Breast epithelium (tissue), 4 donors: Measurements from ENCODE around the gene RIMKLB. TPM values are rescaled to one million over a fixed set of nuclear protein-coding genes. Genes with fewer than 3 reads are reported as not detected.
A peak's percentile ranks its signal among the peaks of the same experiment; 100 is the strongest.

ENCODE experiments used
- DNase-seq, 2 donors: peaks; one replicate each; pipeline ENCODE4 v3.0.0-alpha.2; 2019; ENCODE audit warnings: low spot score in 2 of 2
- H3K27ac ChIP-seq, 2 donors: fragments of 200-600 bp; sonication (generic) in 1 of 2; one replicate each; pipeline ENCODE4 v1.5.1; 2016 to 2019; ENCODE audit warnings: mild to moderate bottlenecking in 1 of 2
- H3K27me3 ChIP-seq, 2 donors: fragments of 200-600 bp; sonication (generic) in 1 of 2; one replicate each; pipeline versions ENCODE4 v1.5.1 to v1.6.0; 2017 to 2019; ENCODE audit warnings: control low read depth in 1 of 2, mild to moderate bottlenecking in 1 of 2
- H3K36me3 ChIP-seq: fragments of 200-600 bp; one replicate; pipeline ENCODE4 v1.5.1; 2019
- H3K4me1 ChIP-seq, 2 donors: fragments of 200-600 bp; sonication (generic); one replicate each; pipeline ENCODE4 v1.5.1; 2016 to 2019; ENCODE audit warnings: control low read depth in 1 of 2
- H3K4me3 ChIP-seq, 3 donors: fragments of 200-600 bp; sonication (generic); 1 replicate in 2 of 3; 2 replicates in 1 of 3; pipeline ENCODE4 v1.5.1; 2016 to 2019; ENCODE audit warnings: mild to moderate bottlenecking in 3 of 3, moderate library complexity in 2 of 3
- H3K9me3 ChIP-seq, 2 donors: fragments of 200-600 bp; sonication (generic) in 1 of 2; one replicate each; pipeline ENCODE4 v1.5.1; 2016 to 2019; ENCODE audit warnings: control low read depth in 1 of 2
- POLR2A ChIP-seq: fragments of 450-650 bp; IDR thresholded peaks from one replicate; pipeline ENCODE4 v1.6.1; 2016; ENCODE audit warnings: antibody characterized with exemption, mild to moderate bottlenecking, moderate library complexity
- POLR2AphosphoS5 ChIP-seq, 3 donors: sonication (generic); formaldehyde crosslinking; IDR thresholded peaks; one replicate each; pipeline ENCODE4 v1.6.1; 2017; ENCODE audit warnings: antibody characterized with exemption in 3 of 3
- intact Hi-C: fragments of 100-400 bp; cut with DNase I; formaldehyde crosslinking; loops from one replicate; pipeline ENCODE4 v1.15.1; 2023; ENCODE audit warnings: low total_unique reads
- total RNA-seq, 3 donors: library from RNA; depleted of rRNA; stranded (reverse); fragments of >200 nt; gene quantifications; one replicate each; pipeline ENCODE4 v1.1.0, GENCODE V29; 2016
- TF ChIP-seq, protein P1 (sequence below), 3 donors: fragments of 450-650 bp; IDR thresholded peaks; one replicate each; pipeline ENCODE4 v1.5.1; 2016 to 2017; ENCODE audit warnings: antibody characterized with exemption in 3 of 3, mild to moderate bottlenecking in 3 of 3, moderate library complexity in 3 of 3

RIMKLB gene
- total RNA-seq, 3 donors from 2014 or later: 42.2 to 52.1 (median 51.5) TPM

DNA sequence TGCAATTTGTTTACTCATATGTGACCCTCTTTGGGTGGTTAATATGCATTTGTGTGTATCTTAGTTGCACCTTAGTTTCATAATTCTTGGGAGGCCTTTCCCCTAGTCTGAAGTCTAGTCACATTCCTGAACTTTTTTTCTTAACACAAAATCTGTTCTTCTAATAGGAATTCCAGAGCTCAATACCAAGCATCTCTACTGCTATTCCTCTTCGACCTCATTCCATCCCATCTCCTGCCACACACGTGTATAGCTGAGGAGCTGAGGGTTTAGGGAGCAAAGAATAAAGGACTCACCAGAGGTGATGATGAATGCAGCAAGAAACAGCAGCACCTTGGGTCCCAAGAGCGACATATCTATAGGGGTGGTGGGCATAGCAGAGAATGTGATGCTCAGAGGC is 36.0 kb upstream of the RIMKLB start:
- Histone ChIP-seq H3K36me3 (no peaks in the 10 kb centered on the region), H3K27ac (no peak overlapping the region), H3K27me3 (no peaks in the 10 kb centered on the region), H3K9me3 (no peaks in the 10 kb centered on the region), H3K4me1 (no peaks in the 10 kb centered on the region), H3K4me3 (peak overlapping the region in 1 of 3 donors; percentile 47)
- TF ChIP-seq POLR2A (no peak), POLR2AphosphoS5 (IDR thresholded peaks at IDR 0.05) (no peak)
- TF ChIP-seq, protein P1, sequence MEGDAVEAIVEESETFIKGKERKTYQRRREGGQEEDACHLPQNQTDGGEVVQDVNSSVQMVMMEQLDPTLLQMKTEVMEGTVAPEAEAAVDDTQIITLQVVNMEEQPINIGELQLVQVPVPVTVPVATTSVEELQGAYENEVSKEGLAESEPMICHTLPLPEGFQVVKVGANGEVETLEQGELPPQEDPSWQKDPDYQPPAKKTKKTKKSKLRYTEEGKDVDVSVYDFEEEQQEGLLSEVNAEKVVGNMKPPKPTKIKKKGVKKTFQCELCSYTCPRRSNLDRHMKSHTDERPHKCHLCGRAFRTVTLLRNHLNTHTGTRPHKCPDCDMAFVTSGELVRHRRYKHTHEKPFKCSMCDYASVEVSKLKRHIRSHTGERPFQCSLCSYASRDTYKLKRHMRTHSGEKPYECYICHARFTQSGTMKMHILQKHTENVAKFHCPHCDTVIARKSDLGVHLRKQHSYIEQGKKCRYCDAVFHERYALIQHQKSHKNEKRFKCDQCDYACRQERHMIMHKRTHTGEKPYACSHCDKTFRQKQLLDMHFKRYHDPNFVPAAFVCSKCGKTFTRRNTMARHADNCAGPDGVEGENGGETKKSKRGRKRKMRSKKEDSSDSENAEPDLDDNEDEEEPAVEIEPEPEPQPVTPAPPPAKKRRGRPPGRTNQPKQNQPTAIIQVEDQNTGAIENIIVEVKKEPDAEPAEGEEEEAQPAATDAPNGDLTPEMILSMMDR (IDR thresholded peaks at IDR 0.05): no peak
- intact Hi-C loops: no loop called here
- DNase-seq: no peak

DNA sequence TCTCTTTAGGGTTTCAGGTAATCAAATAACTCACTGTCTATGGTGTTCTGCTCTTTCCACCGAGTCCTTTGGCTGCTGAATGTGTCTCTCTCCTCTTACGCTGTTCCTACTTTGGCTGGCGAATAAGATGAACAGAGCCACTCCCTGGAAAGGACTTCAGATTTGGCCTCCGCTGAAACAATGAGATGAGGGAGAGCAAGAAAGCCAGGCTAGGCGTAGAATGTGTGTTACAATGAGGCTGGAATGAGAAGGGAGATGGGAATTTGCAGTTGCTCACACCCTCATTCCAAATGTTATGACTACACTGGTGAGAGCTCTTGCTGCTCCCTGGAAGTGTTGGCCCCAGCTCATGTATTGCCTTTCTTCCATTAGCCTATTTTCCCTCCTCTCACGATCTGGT is 35.2 kb upstream of the RIMKLB start, which contains the start of gene MFAP5:
MFAP5 (minus strand) TSS at position 234 of the 400 bp plus-strand sequence. CDS start 722 bp downstream, outside the sequence.
- Histone ChIP-seq H3K4me1 (no peaks in the 10 kb centered on the region), H3K27ac (no peak within 1 kb of the TSS), H3K27me3 (no peaks in the 10 kb centered on the region), H3K9me3 (no peaks in the 10 kb centered on the region), H3K36me3 (no peaks in the 10 kb centered on the region), H3K4me3 (peak within 1 kb of the TSS in 2 of 3 donors; percentile 33 to 47)
- TF ChIP-seq, protein P1 (IDR thresholded peaks at IDR 0.05): no peak
- TF ChIP-seq POLR2AphosphoS5 (IDR thresholded peaks at IDR 0.05) (no peak), POLR2A (no peak)
- intact Hi-C loops: no loop called here
- no peak for DNase-seq

DNA sequence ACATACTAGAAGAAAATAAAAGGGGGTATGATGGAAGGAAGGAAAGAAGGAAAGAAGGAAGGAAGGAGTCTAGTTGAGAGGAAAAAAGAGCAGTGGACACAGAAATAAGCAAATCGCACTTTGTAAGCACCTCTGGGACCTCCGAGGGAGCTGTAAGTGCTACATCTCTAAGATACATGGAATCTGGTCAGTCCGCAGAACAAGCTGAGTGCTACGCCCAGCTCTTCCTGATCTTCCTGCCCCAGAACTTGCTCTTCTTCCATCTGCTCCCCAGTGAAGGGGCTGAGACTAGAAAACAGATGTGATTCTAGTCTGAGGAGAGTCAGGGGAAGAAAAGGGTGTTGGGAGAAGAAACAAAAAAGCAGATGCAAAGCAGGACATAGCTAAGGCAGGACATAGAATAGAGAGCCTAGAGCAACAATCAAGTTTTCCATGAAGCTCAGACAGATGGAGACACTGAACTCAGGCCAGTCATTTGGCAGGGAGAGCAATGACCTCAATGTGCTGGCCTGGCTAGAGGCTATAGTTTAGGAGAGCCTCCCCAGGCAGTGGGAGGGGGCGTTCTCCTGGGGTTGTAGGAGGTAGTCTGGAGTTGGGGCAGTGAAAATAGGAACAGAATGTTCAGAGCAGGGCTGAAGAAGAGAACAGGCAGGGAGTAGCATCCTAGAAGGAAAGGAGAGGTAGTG is 33.4 kb upstream of the RIMKLB start:
- no peak overlapping the region for H3K4me3 ChIP-seq
- H3K36me3 ChIP-seq: no peaks in the 10 kb centered on the region
- DNase-seq: no peak
- H3K27me3 ChIP-seq: no peaks in the 10 kb centered on the region
- TF ChIP-seq, protein P1 (IDR thresholded peaks at IDR 0.05): no peak
- TF ChIP-seq POLR2AphosphoS5 (IDR thresholded peaks at IDR 0.05) (no peak), POLR2A (no peak)
- H3K9me3 ChIP-seq: no peaks in the 10 kb centered on the region
- no peaks in the 10 kb centered on the region for H3K4me1 ChIP-seq
- peak overlapping the region in 1 of 2 donors; percentile 4 for H3K27ac ChIP-seq
- intact Hi-C loops: no loop called here

DNA sequence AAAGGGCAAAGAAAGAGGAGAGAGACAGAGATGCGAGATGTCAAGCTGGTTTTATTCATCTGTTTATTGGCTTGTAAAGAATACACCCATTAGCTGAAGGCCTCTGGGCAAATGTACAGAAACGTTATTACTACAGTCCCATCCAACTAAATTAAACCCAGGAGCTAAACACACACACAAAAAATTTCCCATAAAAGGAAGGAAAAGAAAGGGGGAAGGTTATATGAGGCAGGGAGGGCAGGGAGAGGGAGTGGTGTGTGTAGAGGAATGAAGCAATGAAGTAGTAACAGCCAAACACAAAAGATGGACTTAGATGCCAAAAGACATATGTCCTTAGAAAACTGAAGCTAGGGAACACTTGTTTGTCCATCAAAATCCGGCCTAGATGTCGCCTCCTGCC is 32.0 kb upstream of the RIMKLB start:
- no peaks in the 10 kb centered on the region for H3K4me1 ChIP-seq
- H3K27me3 ChIP-seq: no peaks in the 10 kb centered on the region
- DNase-seq: no peak
- H3K36me3 ChIP-seq: no peaks in the 10 kb centered on the region
- intact Hi-C loops: no loop called here
- TF ChIP-seq, protein P1 (IDR thresholded peaks at IDR 0.05): no peak
- TF ChIP-seq POLR2A: no peak
- no peak for TF ChIP-seq POLR2AphosphoS5 (IDR thresholded peaks at IDR 0.05)
- no peaks in the 10 kb centered on the region for H3K9me3 ChIP-seq
- H3K4me3 ChIP-seq: no peak overlapping the region
- no peak overlapping the region for H3K27ac ChIP-seq

DNA sequence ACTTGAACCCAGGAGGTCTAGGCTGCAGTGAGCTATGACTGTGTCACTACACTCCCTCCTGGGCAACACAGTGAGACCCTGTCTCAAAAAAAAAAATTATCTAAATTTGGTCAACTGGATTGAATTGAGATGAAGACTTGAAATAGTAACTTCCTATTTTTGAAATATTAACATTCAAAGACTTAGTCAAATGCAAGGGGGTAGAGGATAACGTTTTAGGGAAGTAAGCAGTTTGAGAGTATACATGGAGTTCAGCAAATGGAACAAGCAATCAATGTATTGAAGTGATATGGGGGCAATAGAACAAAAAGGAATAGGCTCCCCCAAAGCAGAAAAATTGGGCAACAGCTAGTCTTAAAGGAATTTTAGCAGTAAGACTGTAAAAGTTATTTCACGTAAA is 30.5 kb upstream of the RIMKLB start:
- Histone ChIP-seq H3K4me3 (no peak overlapping the region), H3K36me3 (no peaks in the 10 kb centered on the region), H3K9me3 (no peaks in the 10 kb centered on the region), H3K27ac (no peak overlapping the region), H3K27me3 (no peaks in the 10 kb centered on the region), H3K4me1 (no peaks in the 10 kb centered on the region)
- no peak for DNase-seq
- no peak for TF ChIP-seq POLR2AphosphoS5 (IDR thresholded peaks at IDR 0.05)
- TF ChIP-seq, protein P1 (IDR thresholded peaks at IDR 0.05): no peak
- no peak for TF ChIP-seq POLR2A
- intact Hi-C loops: no loop called here
